AML-193 (cell line): Measurements from ENCODE around the gene NFE2L2.

Experiments
- DNase-seq, 2 experiments: peaks; one replicate each; lab custom pipeline; 2025; lab: John Stamatoyannopoulos, UW

The NFE2L2 gene

GRCh38 chr2:177264693-177265587, at the start of gene NFE2L2:
TSS of gene NFE2L2 (minus strand) at chr2:177264727. CDS start at chr2:177264576, 151 bp downstream.
- DNase-seq: peak; percentile 67 to 80

GRCh38 chr2:177314194-177314593, 49.7 kb upstream of the NFE2L2 start:
- no peak for DNase-seq

GRCh38 chr2:177313162-177313781, 48.7 kb upstream of the NFE2L2 start:
- no peak for DNase-seq

GRCh38 chr2:177312562-177312961, 48.0 kb upstream of the NFE2L2 start:
- DNase-seq: no peak

DNA sequence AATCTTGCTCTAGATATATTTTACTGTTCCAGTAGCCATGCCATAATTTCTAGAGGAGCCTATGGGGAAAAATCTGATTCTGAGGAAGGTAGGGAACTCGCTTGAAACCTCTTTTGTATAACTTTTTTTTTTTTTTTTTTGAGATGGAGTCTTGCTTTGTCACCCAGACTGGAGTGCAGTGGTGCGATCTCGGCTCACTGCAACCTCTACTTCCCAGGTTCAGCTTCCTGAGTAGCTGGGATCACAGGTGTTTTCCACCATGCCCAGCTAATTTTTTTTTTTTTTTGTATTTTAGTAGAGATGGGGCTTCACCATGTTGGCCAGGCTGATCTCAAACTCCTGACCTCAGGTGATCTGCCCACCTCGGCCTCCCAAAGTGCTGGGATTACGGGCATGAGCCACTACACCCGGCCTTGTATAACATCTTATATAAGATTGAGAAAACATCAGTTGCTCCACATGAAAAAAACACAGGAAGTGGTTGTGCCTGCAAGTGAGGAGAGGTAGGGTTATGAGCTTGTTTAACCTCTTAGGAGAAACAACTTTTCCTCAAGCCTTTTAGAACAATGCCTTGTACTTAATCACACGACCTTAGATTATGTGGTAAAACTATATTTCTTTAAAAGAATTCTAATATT, 45.3 kb upstream of the NFE2L2 start:
- peak; percentile 6 to 30 for DNase-seq

GRCh38 chr2:177306550-177306949, 42.0 kb upstream of the NFE2L2 start:
- no peak for DNase-seq

DNA sequence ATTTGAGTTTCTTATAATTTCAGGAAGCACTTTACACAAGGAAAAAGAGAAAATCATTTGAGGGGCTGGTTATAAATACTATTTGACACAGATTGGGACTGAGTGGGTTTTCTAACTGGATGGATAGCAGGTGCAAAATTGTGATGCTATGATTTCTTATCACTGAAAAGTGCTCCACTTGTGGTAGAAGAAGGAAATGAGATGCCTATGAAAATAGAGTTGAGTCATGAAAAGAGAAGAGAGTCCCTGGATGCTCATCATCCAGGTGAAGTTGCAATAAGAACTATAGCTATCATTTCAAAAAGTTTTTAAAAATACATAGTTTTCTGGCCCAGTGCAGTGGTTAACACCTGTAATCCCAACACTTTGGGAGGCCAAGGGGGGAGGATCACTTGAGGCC, 39.4 kb upstream of the NFE2L2 start:
- no peak for DNase-seq

DNA sequence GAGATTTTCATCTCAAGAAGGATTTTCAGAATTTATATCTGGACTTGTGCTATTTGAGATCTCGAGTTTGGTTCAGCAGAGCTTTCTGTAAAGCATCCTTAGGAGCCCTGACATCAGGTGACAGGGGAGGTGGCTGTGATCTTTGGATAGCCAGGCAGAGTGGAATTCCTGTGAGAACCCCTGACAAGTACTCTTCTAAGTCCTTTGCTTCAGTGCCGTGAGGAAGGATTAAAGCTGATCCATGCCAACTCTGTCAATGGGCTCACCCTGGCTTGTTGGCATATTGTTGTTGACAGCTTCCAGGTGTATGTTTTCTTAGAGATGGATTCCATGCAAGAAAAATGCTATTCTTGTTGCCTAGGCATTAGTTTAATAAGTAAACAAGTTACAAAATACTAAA, 38.0 kb upstream of the NFE2L2 start:
- DNase-seq: no peak

DNA sequence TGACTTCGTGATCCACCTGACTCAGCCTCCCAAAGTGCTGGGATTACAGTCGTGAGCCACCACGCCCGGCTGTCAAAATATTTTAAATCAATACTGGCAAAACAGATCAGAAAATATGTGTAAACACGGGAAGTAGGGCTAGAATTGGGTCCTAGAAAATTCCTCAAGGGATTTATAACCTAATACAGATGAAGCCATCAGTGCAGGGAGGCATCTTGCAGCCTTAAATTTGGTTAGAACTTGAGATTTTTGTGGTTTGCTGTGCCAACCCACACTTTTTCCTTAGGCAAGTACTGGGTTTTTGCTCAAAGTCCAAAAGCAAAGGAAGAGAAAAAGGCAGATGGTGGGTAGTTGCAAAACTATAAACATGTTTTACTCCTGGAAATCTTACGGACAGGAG, 33.7 kb upstream of the NFE2L2 start:
- DNase-seq: no peak

DNA sequence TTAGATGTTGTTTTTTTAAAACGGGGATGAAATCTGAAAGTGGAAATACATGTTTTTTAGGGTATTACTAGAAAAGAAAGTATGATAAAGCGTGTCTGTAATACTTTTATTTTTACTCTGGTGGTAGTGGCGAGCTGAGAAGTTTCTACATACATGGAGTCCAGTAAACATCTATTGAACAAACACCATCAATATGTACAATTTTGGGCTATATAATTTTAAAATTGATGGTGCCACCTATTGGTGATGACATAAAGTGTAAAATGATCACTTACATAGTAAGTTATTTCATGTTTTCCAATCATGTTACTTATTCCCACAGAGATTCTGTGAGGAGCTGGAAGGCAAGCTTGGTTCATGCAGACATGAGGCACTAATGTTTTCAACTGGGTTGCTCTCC, 31.5 kb upstream of the NFE2L2 start:
- peak; percentile 30 to 57 for DNase-seq

GRCh38 chr2:177295484-177295883, 31.0 kb upstream of the NFE2L2 start:
- no peak for DNase-seq

- no peak for DNase-seq
Measured at GRCh38 chr2:177291701-177292100, 27.2 kb upstream of the NFE2L2 start.

GRCh38 chr2:177289824-177290628, 25.5 kb upstream of the NFE2L2 start:
- DNase-seq: no peak

- DNase-seq: no peak
Measured at GRCh38 chr2:177287814-177288213, 23.3 kb upstream of the NFE2L2 start.

GRCh38 chr2:177285892-177286715, 21.6 kb upstream of the NFE2L2 start:
- no peak for DNase-seq

DNA sequence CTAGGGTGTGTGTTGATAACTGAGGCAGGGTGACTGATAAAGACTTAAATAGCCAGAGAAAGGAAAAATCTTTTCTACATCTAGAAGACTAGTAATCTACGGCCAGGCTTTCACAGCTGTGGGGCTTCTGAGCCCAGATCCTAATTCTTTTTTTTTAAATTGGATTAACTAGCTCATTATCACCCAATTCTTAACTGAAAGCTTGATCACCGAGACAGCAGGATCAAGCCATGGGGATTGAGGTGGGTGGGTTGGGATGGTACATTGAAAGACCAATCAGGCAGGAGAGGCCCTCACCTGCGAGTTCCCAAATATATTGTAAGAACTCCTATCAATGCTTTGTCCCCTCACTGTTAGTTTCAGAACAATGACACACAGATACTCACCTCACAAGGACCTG, 20.0 kb upstream of the NFE2L2 start:
- DNase-seq: no peak

DNA sequence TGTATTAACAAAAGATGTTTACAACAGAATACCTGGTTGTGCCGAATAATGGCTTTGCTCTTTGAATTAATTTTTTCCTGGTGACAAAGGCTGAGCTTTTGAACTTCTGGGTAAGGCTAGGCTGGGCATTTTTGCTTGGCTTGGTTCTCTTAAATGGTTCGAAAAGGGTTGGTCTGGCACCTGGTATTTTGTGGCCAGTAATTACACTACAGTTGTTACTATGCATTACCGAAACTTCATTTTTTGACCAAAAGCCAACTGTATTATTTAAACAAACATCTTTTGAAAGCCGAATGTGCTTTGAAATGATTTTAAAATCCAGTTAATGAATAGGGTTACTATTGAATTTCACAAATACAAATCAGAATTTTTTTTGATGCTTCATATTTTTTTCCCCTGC, 19.4 kb upstream of the NFE2L2 start:
- no peak for DNase-seq

DNA sequence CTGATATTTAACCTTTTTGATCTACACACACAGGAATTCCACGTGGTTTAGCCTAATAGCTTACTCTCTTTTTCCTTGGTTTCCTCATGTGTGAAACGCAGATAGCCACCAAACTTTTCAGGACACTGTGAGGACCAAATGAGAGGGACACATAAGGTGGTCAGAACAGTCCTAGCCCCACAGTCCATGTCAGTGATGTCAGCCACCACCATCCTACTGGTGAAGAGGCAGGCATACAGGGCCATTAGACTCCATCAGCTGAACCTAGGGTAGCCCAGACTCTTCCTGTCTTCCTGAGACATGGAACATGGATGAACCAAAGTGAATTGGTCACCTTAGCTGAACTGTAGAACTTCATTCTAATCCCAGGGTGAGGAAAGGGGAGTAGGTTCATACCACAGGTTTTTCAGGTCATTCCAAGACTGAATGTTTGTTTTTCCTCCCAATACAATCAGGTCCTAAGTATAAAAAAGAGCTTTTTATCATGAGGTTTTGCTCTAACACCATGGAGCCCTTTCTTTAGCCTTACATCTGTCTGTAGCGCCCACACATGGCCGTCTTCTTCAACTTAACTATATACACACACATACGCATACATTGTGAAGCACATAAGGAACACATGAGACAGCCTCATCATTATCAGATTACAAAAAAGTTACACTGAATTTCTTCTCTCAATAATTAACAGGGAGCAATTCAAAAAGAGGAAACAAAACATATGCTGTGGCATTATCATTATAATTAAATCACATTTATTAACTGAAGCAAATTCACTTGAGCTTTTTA, 18.5 kb upstream of the NFE2L2 start:
- no peak for DNase-seq

- DNase-seq: no peak
Measured at GRCh38 chr2:177282181-177282641, 17.7 kb upstream of the NFE2L2 start.
